DMS 273 treated with DMSO at 0.1 percent for 48 hours (cell line): ENCODE results near the gene RPL29.
"Not testable (repeated sequence)": the region's sequence is repeated elsewhere in the genome, so short reads cannot be mapped to it uniquely, and the experiment has no call there.

Experiments used
- DNase-seq: peaks from one replicate; lab custom pipeline; 2025; lab: John Stamatoyannopoulos, UW

The RPL29 gene

GRCh38 chr3:51995346-51996163, at the start of gene RPL29:
Gene RPL29, minus strand, starts transcription at chr3:51995895. Its CDS starts 434 bp downstream, at chr3:51995461.
- peak; percentile 75 for DNase-seq

- no peak for DNase-seq
These were observed 49.3 kb upstream of the RPL29 start for GRCh38 chr3:52044869-52045619.

GRCh38 chr3:52043750-52044149, 48.1 kb upstream of the RPL29 start:
- DNase-seq = no peak

GRCh38 chr3:52043039-52043438, 47.3 kb upstream of the RPL29 start:
- DNase-seq = not testable (repeated sequence)

- no peak for DNase-seq
These were observed 45.5 kb upstream of the RPL29 start for GRCh38 chr3:52041118-52041731.

- DNase-seq = no peak
These were observed 44.9 kb upstream of the RPL29 start for GRCh38 chr3:52040600-52040999.

GRCh38 chr3:52039846-52040245, 44.2 kb upstream of the RPL29 start:
- DNase-seq = no peak

GRCh38 chr3:52039426-52039825, 43.7 kb upstream of the RPL29 start:
- DNase-seq = no peak

GRCh38 chr3:52038227-52038626, 42.5 kb upstream of the RPL29 start:
- no peak for DNase-seq

GRCh38 chr3:52037291-52037690, 41.6 kb upstream of the RPL29 start:
- DNase-seq = no peak

GRCh38 chr3:52036829-52037228, 41.1 kb upstream of the RPL29 start:
- no peak for DNase-seq

- no peak for DNase-seq
These were observed 40.6 kb upstream of the RPL29 start for GRCh38 chr3:52036222-52036694.

- no peak for DNase-seq
These were observed 39.0 kb upstream of the RPL29 start for GRCh38 chr3:52034651-52035050.

- no peak for DNase-seq
These were observed 38.5 kb upstream of the RPL29 start for GRCh38 chr3:52034212-52034611.

- DNase-seq = not testable (repeated sequence)
These were observed 38.1 kb upstream of the RPL29 start for GRCh38 chr3:52033748-52034147.

GRCh38 chr3:52032702-52033408, 37.2 kb upstream of the RPL29 start:
- DNase-seq = no peak

- DNase-seq = no peak
These were observed 36.2 kb upstream of the RPL29 start for GRCh38 chr3:52031896-52032295.

- DNase-seq = no peak
These were observed 35.1 kb upstream of the RPL29 start for GRCh38 chr3:52030714-52031310.

- no peak for DNase-seq
These were observed 33.8 kb upstream of the RPL29 start for GRCh38 chr3:52029535-52029934.

GRCh38 chr3:52029053-52029452, 33.4 kb upstream of the RPL29 start:
- DNase-seq = no peak

GRCh38 chr3:52028572-52028971, 32.9 kb upstream of the RPL29 start:
- DNase-seq = peak; percentile 62

GRCh38 chr3:52026041-52026440, 30.3 kb upstream of the RPL29 start:
- peak; percentile 94 for DNase-seq
